HG03064 (cell line): Measurements from ENCODE around the gene ZNF658.
"Not testable (repeated sequence)": the region's sequence is repeated elsewhere in the genome, so short reads cannot be mapped to it uniquely, and the experiment has no call there.

Experiments used
- ATAC-seq: cut with Tn5 transposase; IDR thresholded peaks from one replicate; pipeline ENCODE4 v1.9.1; 2021; ENCODE audit warnings: low read depth; ENCODE audit not compliant: unreplicated experiment

The ZNF658 gene

DNA sequence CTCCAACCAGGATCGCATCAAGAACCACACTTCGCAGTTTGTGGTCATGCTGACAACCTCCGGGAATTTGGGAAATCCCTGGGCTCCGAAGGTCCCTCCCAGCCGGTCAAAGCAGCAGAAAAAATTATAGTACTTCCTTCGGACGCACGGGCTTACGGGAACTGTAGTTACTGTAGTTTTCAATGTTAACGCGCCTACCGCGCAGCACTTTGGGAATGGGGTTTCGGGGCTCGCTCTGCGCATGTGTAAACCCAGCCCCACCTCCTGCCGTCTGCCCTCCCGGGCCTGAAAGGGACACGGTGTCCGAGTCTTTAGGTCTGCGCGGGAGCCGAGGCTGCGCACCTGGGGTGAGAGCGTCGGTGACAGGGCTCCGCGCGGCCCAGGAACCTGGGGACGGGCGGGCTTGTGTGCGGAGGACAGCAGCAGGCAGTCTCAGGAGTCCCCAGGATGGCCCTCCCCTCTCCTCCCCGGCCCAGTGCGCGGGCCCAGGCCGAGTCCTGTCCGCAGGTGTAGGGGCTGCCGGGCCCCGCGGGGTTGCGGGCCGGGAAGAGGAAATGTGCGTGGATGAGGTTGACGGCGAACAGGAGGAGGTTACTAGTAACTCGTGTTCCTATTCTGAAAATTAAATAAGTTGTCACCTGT, at the start of gene ZNF658:
TSS of gene ZNF658 (plus strand) at position 236 of the 642 bp plus-strand sequence. CDS start 2,837 bp downstream, outside the sequence.
- ATAC-seq = peak; percentile 96

DNA sequence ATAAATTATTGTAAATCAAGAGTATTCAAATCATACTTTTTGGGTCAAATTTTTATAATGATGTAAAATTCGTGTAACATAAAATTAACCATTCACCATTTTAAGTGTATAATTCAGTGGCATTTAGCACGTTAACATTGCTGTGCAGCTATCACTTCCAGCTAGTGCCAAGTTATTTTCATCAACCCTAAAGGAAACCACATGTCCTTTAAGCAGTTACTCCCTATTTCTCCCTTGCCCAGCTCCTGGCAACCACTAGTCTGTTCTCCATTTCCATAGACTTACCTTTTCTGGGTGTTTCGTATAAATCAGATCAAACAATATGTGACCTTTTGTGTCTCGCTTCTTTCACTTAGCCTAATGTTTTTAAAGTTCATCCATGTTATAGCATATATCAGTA, 38.8 kb upstream of the ZNF658 start:
- not testable (repeated sequence) for ATAC-seq

GRCh38 chr9:66868660-66869059, 31.9 kb upstream of the ZNF658 start:
- not testable (repeated sequence) for ATAC-seq

GRCh38 chr9:66880605-66881004, 19.9 kb upstream of the ZNF658 start:
- ATAC-seq = not testable (repeated sequence)

DNA sequence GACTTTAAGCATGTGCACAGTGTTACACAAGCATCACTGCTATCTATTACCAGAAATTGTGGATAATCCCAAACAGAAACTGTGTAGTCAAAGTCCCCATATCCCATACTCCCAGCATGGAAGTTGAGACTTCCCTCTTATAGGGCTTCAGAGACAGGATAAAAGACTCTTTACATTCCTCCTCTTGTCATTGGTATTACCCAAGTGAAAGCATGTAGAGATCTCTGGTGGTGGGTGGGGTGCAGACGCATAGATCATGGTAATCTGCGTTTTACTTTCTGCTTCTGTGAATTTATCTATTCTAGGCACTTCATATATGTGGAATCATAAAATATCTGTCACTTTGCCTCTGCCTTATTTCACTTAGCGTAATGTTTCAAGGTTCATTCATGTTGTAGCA, 18.7 kb upstream of the ZNF658 start:
- ATAC-seq = not testable (repeated sequence)

- peak; percentile 78 for ATAC-seq
Measured at GRCh38 chr9:66890334-66890733, 10.2 kb upstream of the ZNF658 start.

GRCh38 chr9:66901141-66901540, 616 bp downstream of the ZNF658 start:
- peak; percentile 26 for ATAC-seq

GRCh38 chr9:66909560-66909959, 9.0 kb downstream of the ZNF658 start:
- ATAC-seq = not testable (repeated sequence)

GRCh38 chr9:66920072-66920471, 19.5 kb downstream of the ZNF658 start:
- not testable (repeated sequence) for ATAC-seq

DNA sequence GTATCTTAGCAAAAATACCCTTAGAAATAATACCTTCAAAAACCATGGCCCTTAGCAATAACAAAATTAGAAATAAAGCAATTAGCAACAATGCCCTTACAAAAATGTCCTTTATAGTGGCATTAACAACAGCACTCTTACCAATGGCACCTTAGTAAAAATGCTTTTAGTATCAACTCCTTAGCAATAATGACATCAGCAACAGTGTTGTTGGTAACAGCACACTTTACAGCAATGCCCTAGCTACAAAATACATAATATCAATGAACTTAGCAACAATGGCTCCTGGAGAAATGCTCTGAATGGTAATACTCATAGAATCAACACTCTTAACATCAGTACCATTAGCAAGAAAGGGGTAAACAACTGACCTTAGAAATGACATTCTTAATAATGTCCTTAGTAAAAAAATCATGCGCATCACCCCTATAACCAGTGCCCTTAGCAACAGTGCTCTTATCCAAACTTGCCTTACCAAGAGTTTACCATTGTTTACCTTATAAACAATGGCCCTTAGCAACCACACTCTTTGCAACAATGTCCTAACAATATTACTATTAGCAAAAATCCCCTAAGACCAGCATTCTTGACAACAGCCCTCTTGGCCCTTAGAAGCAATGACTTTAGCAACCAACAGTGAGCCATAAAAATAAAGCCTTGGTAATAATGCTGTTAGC, 35.8 kb downstream of the ZNF658 start:
- not testable (repeated sequence) for ATAC-seq

GRCh38 chr9:66937662-66938061, 37.1 kb downstream of the ZNF658 start:
- not testable (repeated sequence) for ATAC-seq

DNA sequence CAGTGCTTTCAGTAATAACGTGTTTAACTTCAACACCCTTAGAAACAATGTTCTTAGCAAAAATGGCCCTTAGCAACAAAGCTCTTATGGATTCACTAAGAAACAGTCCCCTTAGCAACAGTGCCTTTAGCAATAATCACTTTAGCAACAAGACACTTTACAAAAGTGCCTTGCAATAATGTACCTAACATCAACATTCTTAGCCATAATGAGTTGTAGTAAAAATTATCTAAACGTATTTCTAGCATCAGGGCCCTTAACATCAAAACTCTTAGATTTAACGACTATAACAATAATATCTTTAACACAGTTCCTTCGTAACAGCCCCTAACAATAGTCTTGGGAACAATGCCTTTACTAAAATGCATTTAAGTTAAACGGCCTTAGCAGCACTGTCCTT, 37.8 kb downstream of the ZNF658 start:
- not testable (repeated sequence) for ATAC-seq

DNA sequence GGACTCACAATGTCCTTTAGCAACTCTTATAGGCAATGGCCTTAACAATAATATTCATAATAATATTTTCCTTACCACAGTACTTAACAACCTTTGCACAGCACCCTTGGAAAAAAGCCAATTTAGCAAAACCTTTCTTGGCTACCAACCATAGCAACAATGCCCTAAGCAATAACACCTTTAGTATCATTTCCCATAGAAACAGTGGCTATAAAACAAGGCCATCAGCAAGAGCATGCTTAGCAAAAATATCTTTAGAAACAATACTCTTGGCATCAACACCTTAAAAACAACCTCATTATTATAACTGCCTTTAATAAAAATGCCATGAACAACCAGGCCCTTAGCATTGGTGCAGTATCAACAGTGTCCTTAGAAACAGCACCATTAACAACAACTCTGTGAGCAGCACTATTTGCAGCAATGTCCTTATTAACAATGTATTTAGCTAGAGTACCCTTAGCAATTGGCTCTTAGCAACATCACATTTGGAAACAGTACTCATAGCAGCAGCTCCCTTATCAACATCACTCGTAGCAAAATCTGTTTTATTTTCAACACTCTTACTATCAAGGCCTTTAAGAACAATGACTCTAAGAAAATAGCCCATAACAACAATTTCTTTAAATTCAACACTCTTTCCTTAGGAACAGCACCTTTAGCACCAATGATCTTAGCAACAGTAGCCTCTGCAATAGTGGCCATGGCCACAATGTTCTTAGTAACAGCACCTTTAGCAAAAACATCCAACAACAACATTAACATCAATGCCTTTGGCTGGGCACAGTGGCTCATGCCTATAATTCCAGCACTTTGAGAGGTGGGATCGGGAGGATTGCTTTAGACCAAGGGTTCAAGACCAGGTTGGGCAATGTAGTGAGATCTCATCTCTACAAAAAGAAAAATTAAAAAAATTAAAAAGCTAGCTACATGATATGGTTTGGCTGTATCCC, 39.6 kb downstream of the ZNF658 start:
- ATAC-seq = not testable (repeated sequence)

GRCh38 chr9:66942400-66943155, 42.1 kb downstream of the ZNF658 start:
- not testable (repeated sequence) for ATAC-seq

GRCh38 chr9:66952576-66952975, 52.1 kb downstream of the ZNF658 start:
- ATAC-seq = not testable (repeated sequence)
